HuH-7.5 (cell line): ENCODE measurements around the gene PPP1R13B.

ENCODE experiments used
- DNase-seq: peaks from one replicate; pipeline ENCODE4 v3.0.0; 2011; ENCODE audit warnings: low spot score

PPP1R13B gene

DNA sequence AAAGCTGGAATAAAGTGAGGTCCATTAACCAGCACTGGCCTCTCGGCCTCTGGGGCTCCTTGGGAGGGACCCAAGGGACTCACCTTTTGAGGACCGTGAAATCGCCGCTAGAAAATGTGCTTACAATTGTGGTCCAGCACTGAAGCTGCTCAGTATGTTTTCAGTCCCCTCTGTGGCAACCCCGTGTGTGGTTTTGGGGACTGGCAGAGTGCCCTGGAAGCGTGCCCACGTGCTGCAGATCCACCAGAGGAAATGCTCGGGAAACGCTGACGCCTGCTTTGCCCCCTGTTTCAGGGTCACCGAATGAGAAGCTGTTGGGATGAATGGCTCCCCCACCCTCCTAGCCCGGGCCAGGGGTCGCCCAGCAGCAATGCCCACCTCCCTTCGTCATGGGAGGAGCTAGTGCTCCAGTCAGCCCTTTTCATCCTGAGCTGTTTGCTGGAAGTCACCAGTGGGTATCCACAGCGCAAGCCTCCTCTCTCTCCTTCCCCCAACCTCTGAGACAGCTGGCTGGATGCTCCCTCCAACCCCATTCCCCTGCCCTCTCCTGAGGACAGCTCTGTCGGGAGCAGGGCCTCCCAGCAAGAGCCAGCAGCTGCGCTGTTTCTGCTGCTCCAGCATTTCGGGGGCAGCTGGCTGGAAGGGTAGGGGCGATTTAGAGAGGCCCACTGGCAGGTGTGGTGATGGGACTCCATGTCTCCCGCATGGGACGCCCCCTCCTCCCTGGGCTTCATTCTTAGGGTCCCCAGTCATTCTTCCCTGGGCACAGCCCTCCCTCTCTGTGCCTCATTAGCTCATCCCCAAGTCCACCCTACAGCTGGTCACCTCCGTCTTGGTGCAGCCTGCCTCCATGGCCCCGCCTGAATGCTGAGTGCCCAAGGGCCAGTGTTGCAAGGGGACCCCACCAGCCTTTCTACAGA is 33.2 kb upstream of the PPP1R13B start:
- peak; percentile 47 for DNase-seq

DNA sequence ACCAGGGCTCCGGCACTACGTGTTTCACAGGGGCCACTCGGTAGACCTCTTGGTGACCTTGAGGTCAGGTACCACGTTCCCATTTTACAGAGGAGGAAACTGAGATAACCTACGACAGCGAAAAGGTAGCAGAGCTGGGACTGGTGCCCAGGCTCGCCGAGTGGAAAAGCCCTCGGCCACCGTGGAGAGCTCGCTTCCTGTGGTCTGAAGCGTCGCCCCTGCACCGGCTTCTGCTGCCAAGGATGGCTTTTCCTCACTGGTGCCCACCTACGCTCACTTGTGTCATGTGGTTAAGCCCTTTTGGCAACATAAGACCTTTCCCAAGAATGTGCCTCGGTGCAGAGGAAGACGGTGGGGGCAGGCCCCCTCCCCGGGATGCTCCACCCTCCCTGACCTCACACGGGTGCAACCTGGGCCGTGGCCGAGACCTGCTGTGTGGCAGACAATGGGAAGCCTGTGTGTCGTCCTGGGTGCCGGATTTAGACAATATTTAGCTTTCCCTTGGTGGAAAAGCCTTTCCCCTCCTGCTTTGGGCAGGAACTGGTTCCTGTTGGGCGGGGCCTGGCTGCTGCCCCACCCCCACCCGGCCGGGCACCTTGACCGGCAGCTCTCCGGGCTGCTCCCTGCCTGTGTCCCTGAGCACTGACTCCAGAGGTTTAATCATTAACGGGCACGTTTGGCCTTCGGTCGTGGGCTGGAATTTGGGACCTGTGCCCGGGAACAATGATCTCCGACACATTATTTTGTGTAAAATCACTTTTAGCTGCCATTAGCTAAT is 32.4 kb upstream of the PPP1R13B start:
- DNase-seq: peak; percentile 98

DNA sequence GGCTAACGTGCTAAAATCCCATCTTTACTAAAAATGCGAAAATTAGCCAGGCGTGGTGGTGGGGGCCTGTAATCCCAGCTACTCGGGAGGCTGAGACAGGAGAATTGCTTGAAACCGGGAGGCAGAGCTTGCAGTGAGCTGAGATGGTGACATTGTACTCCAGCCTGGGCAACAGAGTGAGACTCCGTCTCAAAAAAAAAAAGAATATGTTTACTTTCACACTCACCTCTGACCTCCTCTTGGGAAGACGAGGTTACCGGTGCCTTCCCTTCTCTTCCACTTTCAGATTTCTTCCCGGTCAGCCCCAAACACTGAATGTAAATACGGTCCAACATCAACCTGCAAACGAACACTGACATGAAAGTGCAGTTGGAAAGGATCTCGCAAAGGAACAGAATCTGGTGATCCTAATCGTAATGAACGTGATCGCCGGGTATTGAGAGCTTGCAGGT is 31.8 kb upstream of the PPP1R13B start:
- no peak for DNase-seq

DNA sequence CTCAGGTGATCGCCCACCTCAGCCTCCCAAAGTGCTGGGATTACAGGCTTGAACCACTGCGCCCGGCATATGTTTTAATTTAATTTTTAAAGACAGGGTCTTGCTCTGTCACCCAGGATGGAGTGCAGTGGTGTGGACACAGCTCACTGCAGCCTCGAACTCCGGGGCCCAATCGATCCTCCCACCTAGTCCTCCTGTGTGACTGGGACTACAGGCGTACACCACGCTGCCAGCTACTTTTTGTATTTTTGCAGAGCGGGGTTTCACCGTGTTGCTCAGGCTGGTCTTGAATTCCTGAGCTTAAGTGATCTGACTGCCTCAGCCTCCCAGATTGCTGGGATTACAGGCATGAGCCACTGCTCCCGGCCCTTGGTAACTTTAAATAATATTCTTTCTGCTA is 30.8 kb upstream of the PPP1R13B start:
- DNase-seq: no peak

DNA sequence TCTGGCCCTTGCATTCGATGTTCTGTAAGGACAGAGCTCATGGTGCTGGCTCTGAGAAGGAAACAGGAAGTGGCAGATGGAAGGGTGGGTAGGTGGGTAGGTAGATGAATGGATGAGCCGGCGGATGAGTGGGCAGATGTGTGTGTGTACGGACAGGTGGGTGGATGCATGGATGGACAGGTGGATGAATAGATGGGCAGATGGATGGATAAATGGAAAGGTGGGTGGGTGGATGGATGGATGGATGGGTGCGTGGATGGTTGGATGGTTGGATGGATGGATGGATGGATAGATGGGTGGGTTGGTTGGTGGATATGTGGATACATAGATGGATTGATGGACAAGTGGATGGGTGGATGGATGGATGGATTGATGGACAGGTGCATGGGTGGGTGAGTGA is 27.6 kb upstream of the PPP1R13B start:
- DNase-seq: no peak

DNA sequence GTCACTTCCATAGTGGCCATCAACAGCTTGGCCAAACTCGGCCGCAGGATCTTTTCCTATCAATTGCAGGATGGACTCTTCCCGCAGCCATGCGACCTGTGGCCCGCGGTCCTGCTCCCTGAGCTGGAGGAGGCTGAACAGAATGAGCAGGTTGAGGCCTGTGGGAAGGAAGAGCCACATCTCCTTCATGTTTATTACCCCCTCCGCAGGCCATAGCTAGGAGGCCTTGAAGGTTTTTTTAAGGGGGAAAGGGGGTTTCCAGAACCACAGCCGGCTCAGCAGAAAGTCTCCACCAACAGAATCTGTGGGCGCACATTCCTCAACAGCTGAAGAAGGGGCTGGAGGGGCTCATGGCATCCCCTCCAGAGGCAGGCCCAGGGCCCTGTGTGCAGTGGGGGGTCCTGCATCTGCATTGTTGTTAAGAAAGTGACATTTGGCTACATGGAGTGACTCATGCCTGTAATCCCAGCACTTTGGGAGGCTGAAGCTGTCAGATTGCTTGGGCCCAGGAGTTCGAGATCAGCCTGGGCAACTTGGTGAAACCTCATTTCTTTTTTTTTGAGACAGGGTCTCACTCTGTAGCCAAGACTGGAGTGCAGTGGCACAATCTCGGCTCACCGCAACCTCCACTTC is 25.2 kb upstream of the PPP1R13B start:
- DNase-seq: no peak

DNA sequence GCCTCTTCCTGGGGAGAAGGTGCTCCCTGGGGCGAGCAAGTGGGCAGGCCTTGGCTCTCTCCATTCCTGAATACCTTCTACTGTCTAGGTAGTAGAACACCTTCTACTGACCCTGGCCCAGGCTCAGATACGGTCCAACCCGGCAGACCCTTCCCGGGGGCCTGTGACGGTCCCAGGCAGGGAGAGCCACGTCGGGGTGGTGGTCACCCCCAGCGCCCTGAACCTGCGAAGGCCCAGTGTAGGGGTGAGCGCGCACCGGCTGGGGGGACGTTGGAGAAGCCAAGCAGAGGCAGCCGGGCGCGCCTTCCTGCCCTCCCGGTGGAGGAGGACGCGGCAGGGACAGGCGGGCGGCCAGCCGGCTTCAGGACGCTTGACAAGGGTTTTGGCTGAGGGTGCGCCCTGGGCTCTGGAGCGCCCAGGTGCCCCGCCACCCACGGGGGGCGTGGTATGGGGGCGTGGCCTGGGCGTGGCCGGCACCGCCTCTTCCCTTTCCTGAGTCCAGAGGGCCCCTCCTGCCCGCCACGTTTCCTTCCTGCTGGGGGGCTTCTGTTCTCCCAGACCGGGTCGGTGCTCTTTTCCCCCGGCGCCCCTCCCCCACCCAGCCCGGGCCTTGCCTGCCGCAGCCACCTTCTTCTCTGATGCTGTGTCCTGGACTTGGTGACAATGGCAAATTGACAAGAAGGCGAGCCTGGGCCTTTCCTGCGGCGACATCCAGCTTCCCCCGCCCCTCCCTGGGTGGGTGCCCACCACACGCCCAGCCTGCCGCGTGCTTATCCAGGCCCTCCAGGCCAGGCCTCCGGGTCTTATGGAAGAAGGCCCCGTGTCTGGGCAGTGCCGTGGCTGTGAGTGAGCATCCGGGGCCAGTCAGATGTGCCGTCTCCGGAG is 24.5 kb upstream of the PPP1R13B start:
- DNase-seq: no peak

DNA sequence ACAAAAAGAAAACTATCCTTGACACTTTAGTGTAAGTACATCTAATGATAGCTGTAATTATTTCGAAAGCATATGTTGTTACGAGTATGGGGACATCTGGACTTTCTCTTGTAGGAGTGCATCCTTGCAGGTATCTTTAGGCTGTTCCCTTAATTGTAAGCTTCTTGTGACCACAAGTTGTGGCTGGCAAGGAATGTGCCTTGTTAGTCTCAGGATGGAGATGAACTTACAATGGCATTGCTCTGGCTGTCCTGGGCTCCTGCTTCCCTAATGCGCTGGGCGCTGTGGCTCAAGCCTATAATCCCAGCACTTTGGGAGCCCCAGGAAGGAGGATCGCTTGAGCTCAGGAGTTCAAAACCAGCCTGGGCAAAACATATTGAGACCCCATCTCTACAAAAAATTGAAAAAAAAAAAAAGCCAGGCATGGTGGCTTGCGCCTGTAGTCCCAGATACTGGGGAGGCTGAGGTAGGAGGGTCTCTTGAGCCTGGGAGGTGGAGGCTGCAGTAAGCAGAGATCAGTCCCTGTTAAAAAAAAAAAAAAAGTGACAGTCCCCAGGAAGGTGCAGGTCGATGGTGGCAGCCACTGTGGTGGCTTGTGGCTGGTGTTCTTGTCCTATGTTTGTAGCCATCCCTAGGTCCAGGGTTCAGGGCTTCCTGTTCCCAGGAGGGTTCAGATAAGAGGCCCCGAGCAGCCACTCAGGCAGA is 23.7 kb upstream of the PPP1R13B start:
- no peak for DNase-seq

DNA sequence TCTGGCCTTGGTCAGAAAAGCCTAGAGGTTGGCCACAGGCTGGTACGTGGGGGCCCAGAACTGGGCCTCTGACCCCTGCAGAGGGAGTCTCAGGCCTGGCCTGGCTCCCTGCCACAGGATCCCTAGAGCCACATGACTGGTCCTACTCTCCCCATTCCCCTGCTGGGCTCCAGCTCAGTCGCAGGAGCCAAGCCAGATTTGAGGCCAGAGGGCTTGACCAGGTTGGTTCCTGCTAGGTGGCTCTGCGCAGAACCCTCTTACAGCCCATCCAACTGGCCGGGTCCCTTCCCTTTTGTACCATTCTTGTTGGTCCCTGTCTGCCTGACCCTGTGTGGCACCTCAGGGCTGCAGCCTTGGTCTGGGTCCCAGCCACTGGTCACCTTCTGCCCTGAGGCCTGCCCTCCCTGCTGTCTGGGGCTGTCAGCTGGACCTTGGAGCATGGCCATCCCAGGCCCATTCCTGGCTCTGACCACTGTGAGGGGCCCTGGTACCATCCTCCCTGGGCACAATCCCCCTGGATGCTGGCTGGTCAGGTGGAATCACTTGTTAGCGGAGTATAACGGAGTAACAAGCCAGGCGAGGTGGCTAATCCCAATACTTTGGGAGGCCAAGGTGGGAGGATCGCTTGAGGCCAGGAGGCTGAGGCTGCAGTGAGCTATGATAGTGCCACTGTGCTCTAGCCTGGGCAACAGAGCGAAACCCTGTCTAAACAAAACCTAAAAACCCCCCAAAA is 22.9 kb upstream of the PPP1R13B start:
- no peak for DNase-seq

DNA sequence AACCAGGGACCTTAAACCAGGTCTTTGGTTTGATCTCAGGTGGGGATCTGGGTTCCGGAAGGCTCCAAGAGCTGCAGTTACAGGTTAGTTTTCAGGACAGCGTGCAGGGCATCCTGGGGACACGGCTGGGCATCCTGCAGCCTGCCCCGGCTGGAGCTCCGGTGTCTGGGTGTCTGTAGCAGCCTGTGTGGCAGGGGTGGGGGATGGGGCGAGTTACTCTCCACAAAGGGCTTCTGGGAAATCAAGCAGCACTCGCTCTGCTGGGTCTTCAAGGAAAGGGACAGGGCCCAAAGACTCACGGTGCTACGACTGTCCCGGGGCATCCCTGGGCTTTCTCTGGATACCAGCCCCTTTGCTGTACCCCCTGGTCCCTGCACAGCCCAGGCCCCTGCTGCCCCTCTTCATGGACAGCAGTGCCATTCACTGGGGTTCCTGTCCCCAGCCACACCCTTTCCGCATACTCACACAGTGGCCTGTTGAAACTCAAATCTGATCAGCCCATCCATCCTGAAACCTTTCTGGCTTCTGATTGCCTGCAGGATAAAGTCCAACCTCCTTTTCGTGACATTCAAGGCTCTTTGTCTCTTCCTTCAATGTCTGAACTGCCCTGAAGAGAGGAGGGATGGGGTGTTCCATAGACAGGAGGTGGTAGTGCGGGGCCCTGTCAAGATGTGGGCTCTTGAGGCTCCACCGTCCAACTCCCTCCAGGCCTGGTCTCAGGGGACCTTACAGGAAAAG is 22.2 kb upstream of the PPP1R13B start:
- DNase-seq: no peak

DNA sequence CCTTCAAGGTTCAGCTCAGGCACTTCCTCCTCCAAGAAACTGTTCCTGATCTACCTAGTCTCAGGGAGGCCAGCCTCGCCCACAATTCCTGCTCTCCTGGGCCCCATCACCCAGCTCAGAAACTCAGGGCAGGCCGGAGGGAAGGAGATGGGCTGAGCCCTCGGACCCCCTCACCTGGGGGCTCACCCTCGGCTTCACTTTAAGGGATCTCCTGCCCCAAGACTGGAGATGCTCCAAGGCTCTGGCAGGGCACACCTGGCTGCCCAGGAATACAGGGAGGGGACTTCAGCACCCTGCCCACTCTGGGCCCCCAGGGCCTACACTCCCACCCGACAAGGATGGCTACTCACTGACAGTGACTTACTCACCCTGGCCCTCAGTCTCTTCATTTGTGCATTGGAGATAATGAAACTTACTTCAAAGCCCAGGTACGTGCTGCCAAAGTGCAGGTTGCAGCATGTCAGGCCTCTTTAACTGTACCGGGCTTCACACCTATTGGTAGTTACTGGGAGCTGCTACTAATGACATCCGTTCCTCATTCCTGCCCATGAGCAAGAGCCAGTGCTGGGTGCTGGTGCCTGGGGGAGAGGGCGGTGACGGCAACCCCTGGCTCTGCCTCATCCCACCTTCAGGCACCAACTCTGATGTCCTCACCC is 21.0 kb upstream of the PPP1R13B start:
- DNase-seq: no peak

DNA sequence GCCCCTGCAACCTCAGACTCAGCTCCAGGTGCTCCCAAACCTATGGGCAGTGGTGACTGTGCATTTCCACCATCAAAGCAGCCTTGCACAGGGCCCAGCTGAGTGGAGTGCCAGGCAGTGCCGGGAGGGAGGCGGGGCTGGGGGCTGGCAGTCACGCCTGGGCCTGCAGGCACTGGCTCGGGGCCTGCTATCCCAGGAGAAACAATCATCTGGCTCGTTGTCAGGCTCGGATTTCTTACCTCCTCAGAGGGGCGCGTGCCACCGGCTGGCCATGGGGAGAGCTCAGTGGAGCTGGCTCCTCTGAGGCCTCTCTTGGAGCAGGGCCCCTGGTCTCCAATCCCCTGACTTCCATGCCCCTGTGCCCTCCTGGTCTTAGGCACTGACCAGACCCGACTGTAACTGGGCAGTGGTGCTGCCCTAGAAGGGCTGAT is 20.2 kb upstream of the PPP1R13B start:
- DNase-seq: no peak

DNA sequence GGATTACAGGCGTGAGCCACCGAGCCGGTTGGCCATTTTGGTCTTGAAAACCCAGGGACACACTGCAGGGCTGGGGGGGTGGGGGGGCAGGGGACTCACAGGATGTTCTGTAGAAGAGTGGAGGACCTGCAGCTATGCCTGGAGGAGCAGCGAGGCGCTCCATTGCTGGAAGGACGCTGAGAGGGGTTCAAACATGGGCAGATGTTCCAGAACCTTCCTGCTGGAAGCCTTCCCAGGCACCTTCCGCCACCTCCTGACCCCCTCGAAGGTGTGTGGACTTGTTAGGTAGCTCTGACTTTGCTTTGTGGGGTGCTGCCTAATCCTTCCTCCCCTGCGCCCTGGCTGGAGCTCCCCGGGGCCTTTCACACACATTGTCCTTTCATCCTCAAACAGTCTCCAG is 19.6 kb upstream of the PPP1R13B start:
- DNase-seq: no peak

DNA sequence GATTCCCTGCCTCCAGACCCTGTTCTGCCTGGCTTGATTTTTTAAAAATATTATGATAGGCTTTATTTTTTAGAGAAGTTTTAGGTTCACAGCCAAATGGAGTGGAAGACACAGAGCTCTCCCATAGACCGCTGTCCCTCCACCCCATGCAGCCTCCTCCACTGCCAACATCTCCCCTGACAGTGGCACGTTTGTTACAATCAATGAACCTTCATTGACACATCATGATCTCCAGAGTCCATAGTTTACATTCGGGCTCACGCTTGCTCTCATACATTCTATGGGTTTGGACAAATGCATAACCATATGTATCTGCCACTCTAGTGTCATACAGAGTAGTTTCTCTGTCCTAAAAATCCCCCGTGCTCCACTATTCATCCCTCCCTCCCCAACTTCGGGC is 15.9 kb upstream of the PPP1R13B start:
- DNase-seq: no peak

DNA sequence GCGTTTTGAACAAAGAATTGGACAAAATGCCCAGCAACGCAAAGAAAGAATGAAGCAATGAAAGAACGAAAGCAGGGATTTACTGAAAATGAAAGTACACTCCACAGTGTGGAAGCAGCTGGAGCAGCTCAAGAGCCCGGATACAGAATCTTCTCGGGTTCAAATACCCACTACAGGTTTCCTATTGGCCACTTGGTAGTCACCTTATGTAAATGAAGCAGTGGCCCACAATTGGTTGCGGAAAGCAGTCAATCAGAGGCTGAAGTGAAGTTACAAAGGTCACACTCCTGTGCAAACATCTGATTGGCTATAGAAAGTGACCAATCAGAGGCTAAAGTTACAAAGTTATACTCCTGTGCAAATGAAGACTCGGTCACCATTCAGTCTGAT is 15.0 kb upstream of the PPP1R13B start:
- DNase-seq: no peak

DNA sequence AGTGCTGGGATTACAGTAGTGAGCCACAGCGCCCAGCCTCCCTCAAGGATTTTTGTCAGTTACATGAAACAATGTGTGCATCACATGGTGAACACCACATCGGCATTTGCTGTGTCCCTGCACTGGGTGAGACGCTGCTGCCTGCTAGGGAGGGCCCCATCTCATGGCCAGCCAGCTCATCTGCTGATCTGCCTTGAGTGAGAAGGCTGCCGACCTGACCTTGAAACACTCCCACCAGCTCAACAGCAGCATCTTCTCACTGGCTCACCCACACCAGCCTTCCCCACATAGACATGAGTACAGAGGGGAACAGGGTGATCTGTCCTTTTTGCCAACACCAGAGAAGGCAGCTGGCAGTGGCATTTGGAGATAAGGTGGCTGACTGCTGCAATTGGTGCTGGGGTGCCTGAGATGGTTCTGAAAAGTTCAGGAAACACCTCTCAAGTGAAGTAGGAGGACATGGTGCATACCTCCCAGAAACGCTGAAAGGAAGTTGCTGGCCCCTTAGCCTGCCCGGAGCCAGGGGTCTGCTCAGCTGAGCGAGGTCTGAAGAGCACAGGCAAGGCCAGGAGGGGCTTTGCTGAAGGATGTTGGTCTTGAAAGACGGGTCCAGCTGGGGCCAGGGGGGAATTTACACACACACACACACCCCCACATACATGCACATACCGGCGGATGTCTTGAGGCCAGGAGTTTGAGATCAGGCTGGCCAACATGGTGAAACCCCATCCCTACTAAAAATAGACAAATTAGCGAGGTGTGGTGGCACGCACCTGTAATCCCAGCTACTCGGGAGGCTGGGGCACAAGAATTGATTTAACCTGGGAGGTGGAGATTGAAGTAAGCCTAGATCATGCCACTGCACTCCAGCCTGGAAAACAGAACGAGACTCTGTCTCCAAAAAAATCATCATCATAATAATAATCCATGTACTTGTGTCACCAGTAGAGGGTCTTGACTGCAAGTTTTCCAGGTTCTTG is 14.3 kb upstream of the PPP1R13B start:
- DNase-seq: no peak

DNA sequence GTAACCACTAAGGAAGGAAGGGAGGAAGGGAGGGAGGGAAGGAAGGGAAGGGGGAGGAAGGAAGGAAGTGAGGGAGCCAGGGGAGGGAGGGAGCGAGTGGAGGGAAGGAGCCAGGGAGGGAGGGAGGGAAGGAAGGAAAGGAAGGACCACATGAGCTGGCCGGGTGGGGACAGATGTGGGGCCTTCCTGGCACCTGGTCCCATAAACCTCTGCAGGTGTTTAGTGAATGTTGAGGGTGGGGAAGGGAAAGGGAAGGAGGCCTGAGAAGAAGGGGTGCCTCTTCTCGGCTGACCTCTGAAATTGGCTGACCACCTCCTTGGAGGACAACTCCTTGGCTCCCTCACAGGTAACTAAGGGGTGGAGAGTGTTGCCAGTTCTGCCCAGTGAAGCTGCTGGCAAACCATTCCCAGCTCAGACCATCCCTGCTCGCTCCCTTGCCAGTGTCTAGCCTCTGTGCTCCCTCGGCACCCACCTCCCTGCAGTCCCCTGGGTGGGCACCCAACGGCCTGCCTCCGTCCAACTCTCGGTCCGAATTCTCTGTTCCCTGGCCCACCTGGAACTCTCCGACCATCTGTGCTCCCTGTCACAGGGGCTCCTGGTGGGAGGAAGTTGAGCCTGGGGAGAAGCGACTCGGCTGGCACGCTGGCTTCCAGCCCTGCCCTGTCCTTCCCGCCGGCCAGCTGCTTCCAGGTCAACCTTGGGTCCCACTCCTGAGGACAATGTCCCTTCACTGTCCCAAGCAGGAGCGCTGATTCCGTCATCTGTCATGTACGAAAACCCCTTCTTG is 12.2 kb upstream of the PPP1R13B start:
- DNase-seq: no peak
